Coronary artery (tissue), 2 donors: ENCODE measurements around the gene ASB11.

Experiments used
- DNase-seq: peaks from one replicate; pipeline ENCODE4 v3.0.0-alpha.2; 2017; ENCODE audit warnings: low spot score
- H3K27ac ChIP-seq, 2 donors: fragments of 200-600 bp; sonication (generic); one replicate each; pipeline ENCODE4 v1.5.1; 2016 to 2019
- H3K4me3 ChIP-seq: fragments of 200-600 bp; sonication (generic); 2 replicates; pipeline ENCODE4 v1.5.1; 2016; ENCODE audit warnings: mild to moderate bottlenecking, moderate library complexity
- CTCF ChIP-seq: fragments of 200-600 bp; sonication (generic); IDR thresholded peaks from one replicate; pipeline ENCODE4 v1.5.1; 2019; ENCODE audit warnings: antibody characterized with exemption

Gene ASB11

GRCh38 chrX:15315509-15315908, at the start of gene ASB11:
Gene ASB11, minus strand, starts transcription at chrX:15315640. Its CDS starts 35 bp downstream, at chrX:15315605.
- no peak within 1 kb of the TSS for H3K4me3 ChIP-seq
- no peak within 1 kb of the TSS for H3K27ac ChIP-seq
- DNase-seq, result no peak
- no peak for TF ChIP-seq CTCF

- H3K27ac ChIP-seq, result no peak overlapping the region
- no peak overlapping the region for H3K4me3 ChIP-seq
- DNase-seq, result no peak
- no peak for TF ChIP-seq CTCF
These were observed 44.3 kb upstream of the ASB11 start for GRCh38 chrX:15359701-15360100.

- no peak for DNase-seq
- no peak for TF ChIP-seq CTCF
These were observed 43.1 kb upstream of the ASB11 start for GRCh38 chrX:15358533-15358932.

GRCh38 chrX:15356444-15356843, 41.0 kb upstream of the ASB11 start:
- no peak for DNase-seq
- Histone ChIP-seq H3K27ac (no peak overlapping the region), H3K4me3 (no peak overlapping the region)
- no peak for TF ChIP-seq CTCF

More at GRCh38 chrX:15358533-15358932, 43.1 kb upstream of the ASB11 start:
- Histone ChIP-seq H3K27ac (no peak overlapping the region), H3K4me3 (no peak overlapping the region)

GRCh38 chrX:15350329-15350996, 35.0 kb upstream of the ASB11 start:
- no peak for DNase-seq
- no peak overlapping the region for H3K4me3 ChIP-seq
- no peak for TF ChIP-seq CTCF
- H3K27ac ChIP-seq, result no peak overlapping the region

- no peak for DNase-seq
- Histone ChIP-seq H3K4me3 (no peak overlapping the region), H3K27ac (no peak overlapping the region)
- TF ChIP-seq CTCF, result no peak
These were observed 33.6 kb upstream of the ASB11 start for GRCh38 chrX:15349046-15349445.

GRCh38 chrX:15345976-15346375, 30.5 kb upstream of the ASB11 start:
- Histone ChIP-seq H3K4me3 (no peak overlapping the region), H3K27ac (no peak overlapping the region)
- no peak for TF ChIP-seq CTCF
- DNase-seq, result no peak
